ENCODE measurements around the gene PDCD7. TPM values are rescaled to one million over a fixed set of nuclear protein-coding genes. Genes with fewer than 3 reads are reported as not detected.

PDCD7 gene
- total RNA-seq, 2 experiments from 2014 or later = 33.8 to 35.1 TPM

- H3K9me3 Mint-ChIP-seq = no peaks in the 10 kb centered on the region
- intact Hi-C loops (cut with micrococcal nuclease) = no loop called here
- POLR2A ChIA-PET = no interaction called here
- ATAC-seq (peak; percentile 72), DNase-seq (peak; percentile 58)
- peak overlapping the region; percentile 51 for H3K27ac Mint-ChIP-seq
- peak overlapping the region; percentile 13 for H3K4me3 Mint-ChIP-seq
- TF ChIP-seq CTCF (IDR thresholded peaks at IDR 0.05) = no peak
- H3K36me3 Mint-ChIP-seq (ENCODE audit: low read depth) = no peaks in the 10 kb centered on the region
- CTCF ChIA-PET = interaction anchor here (1.2 to 1.3 kb wide), 3 partner anchors 15 to 28 kb away, joined by 3 read pairs; partner anchors contain the start of gene RASL12
- H3K27me3 Mint-ChIP-seq = peaks cover 37% of the 10 kb centered on the region
- peaks cover 21% of the 10 kb centered on the region for H3K4me1 Mint-ChIP-seq (ENCODE audit: low read depth)
These were observed 51.2 kb downstream of the PDCD7 start for GRCh38 chr15:65082303-65082953.

- no peak overlapping the region for H3K4me3 Mint-ChIP-seq
- ChIA-PET CTCF (interaction anchor here (1.2 to 1.7 kb wide), 4 partner anchors 12 to 62 kb away, joined by 3 to 6 read pairs (median 4); no protein-coding TSS in a partner anchor), POLR2A (no interaction called here)
- no peak for TF ChIP-seq CTCF (IDR thresholded peaks at IDR 0.05)
- DNase-seq = peak; percentile 72
- H3K27ac Mint-ChIP-seq = no peak overlapping the region
- intact Hi-C loops (cut with micrococcal nuclease) = no loop called here
- ATAC-seq = peak; percentile 77
- peaks cover 37% of the 10 kb centered on the region for H3K27me3 Mint-ChIP-seq
- no peaks in the 10 kb centered on the region for H3K36me3 Mint-ChIP-seq (ENCODE audit: low read depth)
- H3K4me1 Mint-ChIP-seq (ENCODE audit: low read depth) = peaks cover 21% of the 10 kb centered on the region
- H3K9me3 Mint-ChIP-seq = no peaks in the 10 kb centered on the region
These were observed 51.9 kb downstream of the PDCD7 start for GRCh38 chr15:65081758-65082157.

GRCh38 chr15:65081270-65081669 lies 52.3 kb downstream of the PDCD7 start:
- H3K4me1 Mint-ChIP-seq (ENCODE audit: low read depth) = peaks cover 21% of the 10 kb centered on the region
- POLR2A ChIA-PET = no interaction called here
- DNase-seq (no peak), ATAC-seq (no peak)
- no peak overlapping the region for H3K27ac Mint-ChIP-seq
- no peak for TF ChIP-seq CTCF (IDR thresholded peaks at IDR 0.05)
- H3K4me3 Mint-ChIP-seq = no peak overlapping the region
- no peaks in the 10 kb centered on the region for H3K36me3 Mint-ChIP-seq (ENCODE audit: low read depth)
- peaks cover 39% of the 10 kb centered on the region for H3K27me3 Mint-ChIP-seq
- CTCF ChIA-PET = interaction anchor here (1.2 to 1.7 kb wide), 4 partner anchors 11 to 61 kb away, joined by 3 to 6 read pairs (median 4); no protein-coding TSS in a partner anchor
- intact Hi-C loops (cut with micrococcal nuclease) = no loop called here
- H3K9me3 Mint-ChIP-seq = no peaks in the 10 kb centered on the region

GRCh38 chr15:65079580-65079979 lies 54.0 kb downstream of the PDCD7 start:
- no peak for TF ChIP-seq CTCF (IDR thresholded peaks at IDR 0.05)
- no peak for ATAC-seq
- ChIA-PET POLR2A (no interaction called here), CTCF (interaction anchor here (3.1 to 5.4 kb wide), 2 partner anchors 23 to 46 kb away, joined by 32 to 37 read pairs; no protein-coding TSS in a partner anchor)
- Mint-ChIP-seq H3K9me3 (no peaks in the 10 kb centered on the region), H3K4me3 (no peak overlapping the region), H3K4me1 (ENCODE audit: low read depth) (peaks cover 21% of the 10 kb centered on the region), H3K27me3 (peaks cover 41% of the 10 kb centered on the region), H3K27ac (no peak overlapping the region), H3K36me3 (ENCODE audit: low read depth) (no peaks in the 10 kb centered on the region)
- DNase-seq = no peak
- intact Hi-C loops (cut with micrococcal nuclease) = loop anchor here (5.0 kb wide), 1 partner anchor 47 kb away; no protein-coding TSS in a partner anchor

GRCh38 chr15:65077981-65078352 lies 55.6 kb downstream of the PDCD7 start:
- peak; percentile 60 for TF ChIP-seq CTCF (IDR thresholded peaks at IDR 0.05)
- no peaks in the 10 kb centered on the region for H3K36me3 Mint-ChIP-seq (ENCODE audit: low read depth)
- no peak overlapping the region for H3K27ac Mint-ChIP-seq
- intact Hi-C loops (cut with micrococcal nuclease) = loop anchor here (5.0 kb wide), 1 partner anchor 46 kb away; no protein-coding TSS in a partner anchor
- no peak overlapping the region for H3K4me3 Mint-ChIP-seq
- peaks cover 21% of the 10 kb centered on the region for H3K4me1 Mint-ChIP-seq (ENCODE audit: low read depth)
- CTCF ChIA-PET = interaction anchor here (0.6 to 5.4 kb wide), 18 partner anchors 9 to 224 kb away, joined by 3 to 37 read pairs (median 4); partner anchors contain the start of gene PARP16
- POLR2A ChIA-PET = no interaction called here
- DNase-seq = peak; percentile 69
- no peaks in the 10 kb centered on the region for H3K9me3 Mint-ChIP-seq
- peaks cover 37% of the 10 kb centered on the region for H3K27me3 Mint-ChIP-seq
- ATAC-seq = peak; percentile 37

Measured in activated CD8-positive, alpha-beta T cell treated with anti-CD3 and anti-CD28 coated beads for 36 hours (primary cell).